ENCODE results near the gene LTBP3.

LTBP3 gene

GRCh38 chr11:65589444-65590239 is 31.5 kb upstream of the LTBP3 start:
- H3K4me1 Mint-ChIP-seq, result peaks cover 23% of the 10 kb centered on the region
- H3K9me3 Mint-ChIP-seq, result no peaks in the 10 kb centered on the region
- no peaks in the 10 kb centered on the region for H3K27me3 Mint-ChIP-seq
- H3K27ac Mint-ChIP-seq, result no peak overlapping the region
- H3K4me3 Mint-ChIP-seq, result no peak overlapping the region
- H3K36me3 Mint-ChIP-seq, result no peaks in the 10 kb centered on the region

DNA sequence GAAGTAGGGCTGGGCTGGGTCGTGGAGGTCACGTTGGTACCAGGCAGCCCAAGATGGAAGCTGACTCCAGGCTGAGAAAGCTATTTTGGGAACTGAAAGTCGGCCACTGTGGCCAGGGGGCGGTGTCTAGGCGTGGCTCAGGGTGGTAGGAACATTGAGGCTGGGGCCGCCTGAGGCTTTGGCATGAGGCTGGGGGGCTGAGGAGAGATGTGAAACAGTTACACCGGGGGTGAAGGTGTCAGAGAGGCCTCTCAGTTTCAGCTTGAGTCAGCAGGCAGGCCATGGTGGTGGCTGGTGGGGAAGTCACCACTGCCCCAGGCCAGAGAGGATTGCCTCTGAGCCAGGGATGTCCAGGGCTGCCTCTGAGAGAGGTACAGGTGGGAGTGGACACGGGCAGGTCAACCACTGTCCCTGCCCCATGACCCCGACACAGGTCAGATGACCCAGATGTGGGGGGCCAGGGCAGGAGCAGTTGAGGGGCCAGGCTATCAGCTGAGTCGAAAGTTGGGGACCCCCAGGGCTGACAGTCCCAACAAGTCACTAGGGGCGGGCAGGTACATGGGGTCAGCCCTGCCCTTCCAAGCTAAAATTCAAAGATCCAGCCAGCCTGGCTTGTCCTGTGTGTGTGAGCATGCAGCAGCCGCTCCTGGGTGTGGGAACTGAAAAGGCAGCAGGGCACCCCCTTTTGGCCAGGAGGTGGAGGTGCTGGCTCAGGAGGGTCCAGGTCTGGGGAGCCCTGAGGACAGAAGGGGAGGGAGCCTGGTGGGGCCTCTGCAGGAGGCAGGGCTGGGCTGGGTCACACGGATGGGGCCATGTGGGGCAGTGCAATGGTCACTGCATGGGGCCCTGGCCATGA is 30.3 kb upstream of the LTBP3 start:
- H3K27me3 Mint-ChIP-seq, result no peaks in the 10 kb centered on the region
- H3K4me1 Mint-ChIP-seq, result peaks cover 23% of the 10 kb centered on the region
- H3K27ac Mint-ChIP-seq, result peak overlapping the region; percentile 37
- no peaks in the 10 kb centered on the region for H3K36me3 Mint-ChIP-seq
- no peaks in the 10 kb centered on the region for H3K9me3 Mint-ChIP-seq
- H3K4me3 Mint-ChIP-seq, result peak overlapping the region; percentile 19

- Mint-ChIP-seq H3K27me3 (no peaks in the 10 kb centered on the region), H3K36me3 (no peaks in the 10 kb centered on the region), H3K9me3 (no peaks in the 10 kb centered on the region), H3K4me3 (no peak overlapping the region), H3K27ac (no peak overlapping the region), H3K4me1 (peaks cover 23% of the 10 kb centered on the region)
Observed at GRCh38 chr11:65586676-65587075, 28.5 kb upstream of the LTBP3 start.

DNA sequence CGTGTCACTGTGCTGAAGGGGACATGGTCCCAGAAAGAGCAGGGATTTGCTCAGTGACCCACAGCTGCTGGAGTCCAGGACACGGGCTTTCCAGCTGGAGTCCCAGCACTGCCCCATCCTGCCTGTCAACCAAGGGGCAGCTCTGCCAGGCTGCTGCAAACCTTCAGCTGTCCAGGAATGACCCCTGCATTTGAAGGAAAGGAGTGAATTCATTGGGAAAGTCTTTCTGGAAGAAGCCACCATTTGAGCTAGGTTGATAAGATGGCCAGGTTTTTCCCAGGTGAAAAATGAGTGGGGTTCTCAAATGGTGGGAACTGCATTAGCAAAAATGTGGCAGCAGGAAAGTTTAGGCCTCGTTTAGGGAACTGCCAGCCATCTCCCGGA is 28.1 kb upstream of the LTBP3 start:
- peaks cover 23% of the 10 kb centered on the region for H3K4me1 Mint-ChIP-seq
- H3K27me3 Mint-ChIP-seq, result no peaks in the 10 kb centered on the region
- no peak overlapping the region for H3K27ac Mint-ChIP-seq
- H3K4me3 Mint-ChIP-seq, result no peak overlapping the region
- H3K36me3 Mint-ChIP-seq, result no peaks in the 10 kb centered on the region
- no peaks in the 10 kb centered on the region for H3K9me3 Mint-ChIP-seq

- Mint-ChIP-seq H3K27ac (no peak overlapping the region), H3K4me3 (no peak overlapping the region), H3K36me3 (no peaks in the 10 kb centered on the region), H3K4me1 (peaks cover 23% of the 10 kb centered on the region), H3K9me3 (no peaks in the 10 kb centered on the region), H3K27me3 (no peaks in the 10 kb centered on the region)
Observed at GRCh38 chr11:65585396-65586246, 27.5 kb upstream of the LTBP3 start.

DNA sequence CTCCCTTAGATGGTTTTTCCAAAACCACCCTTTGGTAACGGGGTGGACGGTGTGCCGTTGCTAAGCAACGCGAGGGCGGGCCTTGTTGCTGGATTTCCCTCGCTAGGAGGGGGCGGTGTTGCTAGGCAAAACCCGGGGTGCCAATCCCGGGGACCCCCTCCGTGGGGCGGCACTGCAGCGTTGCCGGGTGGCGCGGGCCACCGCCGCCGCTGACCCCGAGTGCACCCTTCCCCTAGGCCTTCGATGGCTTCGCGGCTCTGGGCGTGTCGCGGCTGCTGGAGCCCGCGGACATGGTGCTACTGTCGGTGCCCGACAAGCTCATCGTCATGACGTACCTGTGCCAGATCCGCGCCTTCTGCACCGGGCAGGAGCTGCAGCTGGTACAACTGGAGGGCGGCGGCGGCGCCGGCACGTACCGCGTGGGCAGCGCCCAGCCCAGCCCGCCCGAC is 26.6 kb upstream of the LTBP3 start:
- Mint-ChIP-seq H3K27me3 (no peaks in the 10 kb centered on the region), H3K27ac (no peak overlapping the region), H3K4me1 (peaks cover 23% of the 10 kb centered on the region)

GRCh38 chr11:65584106-65584505 is 25.9 kb upstream of the LTBP3 start:
- H3K4me1 Mint-ChIP-seq, result peaks cover 23% of the 10 kb centered on the region
- H3K36me3 Mint-ChIP-seq, result no peaks in the 10 kb centered on the region
- H3K9me3 Mint-ChIP-seq, result no peaks in the 10 kb centered on the region
- H3K4me3 Mint-ChIP-seq, result no peak overlapping the region
- no peaks in the 10 kb centered on the region for H3K27me3 Mint-ChIP-seq
- H3K27ac Mint-ChIP-seq, result peak overlapping the region; percentile 30

More for the DNA sequence above, 26.6 kb upstream of the LTBP3 start:
- no peaks in the 10 kb centered on the region for H3K36me3 Mint-ChIP-seq
- no peak overlapping the region for H3K4me3 Mint-ChIP-seq
- no peaks in the 10 kb centered on the region for H3K9me3 Mint-ChIP-seq

- Mint-ChIP-seq H3K27ac (no peak overlapping the region), H3K4me3 (no peak overlapping the region), H3K27me3 (no peaks in the 10 kb centered on the region), H3K4me1 (peaks cover 21% of the 10 kb centered on the region), H3K9me3 (no peaks in the 10 kb centered on the region), H3K36me3 (no peaks in the 10 kb centered on the region)
Observed at GRCh38 chr11:65583589-65583988, 25.4 kb upstream of the LTBP3 start.

DNA sequence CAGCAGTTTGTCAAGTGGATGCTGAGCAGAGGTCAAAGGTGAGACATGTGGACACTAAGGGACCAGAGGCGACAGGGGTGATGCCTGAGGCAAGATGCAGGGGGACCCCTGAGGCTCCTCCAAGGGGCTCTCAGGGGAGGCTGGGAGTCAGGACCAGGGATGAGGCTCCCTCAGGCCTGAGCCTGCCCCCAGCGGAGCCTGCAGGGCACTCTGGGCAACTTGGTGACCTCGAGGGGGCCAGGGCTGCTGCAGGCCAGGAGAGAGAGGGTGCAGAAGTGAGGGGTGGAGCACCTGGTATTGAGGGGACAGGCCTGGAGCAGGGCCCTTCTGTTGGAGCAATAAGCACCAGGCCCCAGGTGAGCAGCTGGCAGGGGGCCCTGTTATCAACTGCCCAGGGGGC is 23.8 kb upstream of the LTBP3 start:
- H3K4me3 Mint-ChIP-seq, result no peak overlapping the region
- peaks cover 20% of the 10 kb centered on the region for H3K4me1 Mint-ChIP-seq
- H3K27me3 Mint-ChIP-seq, result no peaks in the 10 kb centered on the region
- no peaks in the 10 kb centered on the region for H3K9me3 Mint-ChIP-seq
- H3K27ac Mint-ChIP-seq, result peak overlapping the region; percentile 46
- no peaks in the 10 kb centered on the region for H3K36me3 Mint-ChIP-seq

GRCh38 chr11:65580756-65581155 is 22.6 kb upstream of the LTBP3 start:
- H3K27ac Mint-ChIP-seq, result no peak overlapping the region

DNA sequence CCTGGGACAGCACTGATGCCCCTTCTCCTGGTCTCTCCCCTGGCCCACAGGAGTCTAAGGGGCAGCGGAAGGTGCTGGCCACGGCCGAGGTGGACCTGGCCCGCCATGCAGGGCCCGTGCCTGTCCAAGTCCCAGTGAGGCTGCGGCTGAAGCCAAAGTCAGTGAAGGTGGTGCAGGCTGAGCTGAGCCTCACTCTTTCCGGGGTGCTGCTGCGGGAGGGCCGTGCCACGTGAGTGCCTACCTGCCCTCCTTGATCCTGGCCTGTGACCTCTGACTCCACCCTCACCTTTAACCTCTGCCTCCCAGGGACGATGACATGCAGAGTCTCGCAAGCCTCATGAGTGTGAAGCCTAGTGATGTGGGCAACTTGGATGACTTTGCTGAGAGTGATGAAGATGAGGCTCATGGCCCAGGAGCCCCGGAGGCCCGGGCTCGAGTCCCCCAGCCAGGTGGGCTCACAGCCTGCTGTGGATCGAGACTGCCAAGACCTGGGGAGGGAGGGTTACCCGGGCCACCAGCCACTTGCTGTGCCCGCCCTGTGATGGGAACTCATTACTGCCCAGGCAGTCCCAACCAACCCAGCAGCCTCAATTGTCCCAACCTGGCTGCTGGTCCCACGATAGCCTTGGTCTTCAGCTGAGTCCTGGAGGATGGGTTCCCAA is 22.0 kb upstream of the LTBP3 start:
- H3K27me3 Mint-ChIP-seq, result no peaks in the 10 kb centered on the region
- no peak overlapping the region for H3K4me3 Mint-ChIP-seq
- peaks cover 23% of the 10 kb centered on the region for H3K4me1 Mint-ChIP-seq
- H3K36me3 Mint-ChIP-seq, result no peaks in the 10 kb centered on the region
- no peaks in the 10 kb centered on the region for H3K9me3 Mint-ChIP-seq
- H3K27ac Mint-ChIP-seq, result no peak overlapping the region

More at GRCh38 chr11:65580756-65581155, 22.6 kb upstream of the LTBP3 start:
- Mint-ChIP-seq H3K27me3 (no peaks in the 10 kb centered on the region), H3K36me3 (no peaks in the 10 kb centered on the region), H3K4me1 (peaks cover 18% of the 10 kb centered on the region), H3K4me3 (no peak overlapping the region), H3K9me3 (no peaks in the 10 kb centered on the region)

DNA sequence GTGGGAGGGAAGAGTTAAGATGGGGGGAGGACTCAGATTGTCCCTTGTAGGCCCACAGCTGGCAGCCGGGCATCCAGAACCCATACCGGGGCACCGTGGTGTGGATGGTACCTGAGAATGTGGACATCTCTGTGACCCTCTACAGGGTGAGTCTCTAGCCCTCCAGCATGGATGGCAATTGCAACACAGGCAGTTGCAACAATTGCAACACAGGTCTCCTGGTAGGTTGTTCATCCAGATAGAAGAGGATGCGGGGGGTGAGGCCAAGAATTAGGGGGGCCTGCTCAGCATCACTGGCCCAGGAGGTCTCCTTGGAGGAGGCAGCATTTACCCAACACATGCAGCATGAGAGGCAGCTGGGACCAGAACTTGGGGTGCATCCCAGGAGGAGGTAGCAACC is 21.1 kb upstream of the LTBP3 start:
- Mint-ChIP-seq H3K4me1 (peaks cover 29% of the 10 kb centered on the region), H3K36me3 (no peaks in the 10 kb centered on the region), H3K9me3 (no peaks in the 10 kb centered on the region), H3K4me3 (no peak overlapping the region), H3K27ac (no peak overlapping the region), H3K27me3 (no peaks in the 10 kb centered on the region)

DNA sequence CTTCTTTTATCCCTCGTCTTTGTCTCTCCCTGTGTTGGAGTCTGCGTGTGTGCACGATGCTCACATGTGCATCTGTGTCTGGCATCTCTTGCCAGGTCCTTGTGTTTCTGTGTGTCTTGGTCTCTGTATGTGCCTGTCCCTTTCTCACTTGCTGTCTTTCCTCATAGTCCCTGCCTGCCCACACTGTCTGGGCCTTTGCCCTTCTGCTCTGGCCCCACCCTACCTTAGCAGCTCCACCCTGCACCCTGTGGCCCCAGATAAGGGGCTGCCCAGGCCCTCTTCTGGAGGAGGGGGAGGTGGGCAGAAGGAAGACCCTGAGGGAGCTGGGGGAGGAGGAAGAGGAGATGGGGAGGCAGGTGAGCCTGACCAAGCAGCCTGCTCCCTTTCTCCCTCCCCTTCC is 20.5 kb upstream of the LTBP3 start:
- H3K27me3 Mint-ChIP-seq, result no peaks in the 10 kb centered on the region
- peak overlapping the region; percentile 3 for H3K4me3 Mint-ChIP-seq
- H3K9me3 Mint-ChIP-seq, result no peaks in the 10 kb centered on the region
- no peaks in the 10 kb centered on the region for H3K36me3 Mint-ChIP-seq
- H3K27ac Mint-ChIP-seq, result peak overlapping the region; percentile 66
- H3K4me1 Mint-ChIP-seq, result peaks cover 32% of the 10 kb centered on the region

- Mint-ChIP-seq H3K27ac (peak overlapping the region; percentile 66), H3K9me3 (no peaks in the 10 kb centered on the region), H3K27me3 (no peaks in the 10 kb centered on the region), H3K4me3 (peak overlapping the region; percentile 36), H3K36me3 (no peaks in the 10 kb centered on the region), H3K4me1 (peaks cover 35% of the 10 kb centered on the region)
Observed at GRCh38 chr11:65578134-65578533, 20.0 kb upstream of the LTBP3 start.

DNA sequence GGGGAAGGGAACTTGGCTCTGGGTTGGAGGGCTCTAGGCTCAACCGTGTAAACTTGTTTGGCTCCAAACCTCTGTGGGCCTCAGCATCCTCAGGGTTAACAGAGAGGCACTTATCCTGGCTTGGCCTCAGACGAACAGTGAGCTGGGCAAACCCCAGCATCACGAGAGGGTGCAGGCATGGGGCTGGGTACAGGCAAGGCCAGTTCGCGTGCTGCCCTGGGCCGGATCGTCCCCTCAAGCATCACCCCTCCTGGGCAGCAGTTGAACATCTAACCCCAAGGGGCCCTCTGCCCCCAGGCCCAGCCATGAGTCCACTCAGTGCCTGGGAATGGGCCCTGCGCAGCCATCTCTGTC is 19.6 kb upstream of the LTBP3 start:
- Mint-ChIP-seq H3K36me3 (no peaks in the 10 kb centered on the region), H3K27me3 (no peaks in the 10 kb centered on the region), H3K9me3 (no peaks in the 10 kb centered on the region), H3K4me1 (peaks cover 35% of the 10 kb centered on the region), H3K27ac (peak overlapping the region; percentile 66), H3K4me3 (peak overlapping the region; percentile 36)

All from activated naive CD4-positive, alpha-beta T cell treated with anti-CD3 and anti-CD28 coated beads, Interleukin-2, amount 50 U/mL, for 24 hours (primary cell).